ENCODE data around the gene TNS3. TPM values are rescaled to one million over a fixed set of nuclear protein-coding genes. Genes with fewer than 3 reads are reported as not detected.

TNS3 gene
- total RNA-seq, 1 donor from 2014 or later, result 426 TPM

DNA sequence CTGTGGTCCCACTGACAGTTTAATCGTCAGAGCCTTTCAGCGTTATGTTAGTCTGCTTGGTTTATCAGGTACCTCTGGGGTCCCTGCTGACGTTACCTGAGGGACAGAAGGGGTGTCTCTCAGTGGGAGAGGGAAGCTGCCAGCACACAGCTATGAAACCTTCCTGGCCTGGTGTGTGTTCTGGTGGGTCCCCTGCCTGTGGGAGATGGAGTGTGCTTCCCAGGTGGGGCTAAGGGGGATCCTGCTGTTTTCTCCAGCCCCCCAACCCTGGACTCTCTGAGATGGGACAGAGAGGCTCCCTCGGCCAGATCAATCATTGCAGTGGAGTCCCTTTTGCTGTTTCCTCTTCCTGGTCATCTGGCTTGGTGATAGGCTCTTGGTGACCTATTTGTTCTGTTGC lies 308.8 kb downstream of the TNS3 start:
- no peak for DNase-seq (ENCODE audit: low spot score)
- Mint-ChIP-seq H3K4me3 (ENCODE audit: unreplicated experiment) (no peak overlapping the region), H3K36me3 (ENCODE audit: low read depth) (peaks cover 38% of the 10 kb centered on the region), H3K27ac (ENCODE audit: unreplicated experiment) (no peak overlapping the region), H3K9me3 (ENCODE audit: low read depth) (peaks cover 27% of the 10 kb centered on the region), H3K27me3 (ENCODE audit: low read depth) (no peaks in the 10 kb centered on the region), H3K4me1 (ENCODE audit: low read depth) (no peaks in the 10 kb centered on the region)
- TF ChIP-seq, protein P1, sequence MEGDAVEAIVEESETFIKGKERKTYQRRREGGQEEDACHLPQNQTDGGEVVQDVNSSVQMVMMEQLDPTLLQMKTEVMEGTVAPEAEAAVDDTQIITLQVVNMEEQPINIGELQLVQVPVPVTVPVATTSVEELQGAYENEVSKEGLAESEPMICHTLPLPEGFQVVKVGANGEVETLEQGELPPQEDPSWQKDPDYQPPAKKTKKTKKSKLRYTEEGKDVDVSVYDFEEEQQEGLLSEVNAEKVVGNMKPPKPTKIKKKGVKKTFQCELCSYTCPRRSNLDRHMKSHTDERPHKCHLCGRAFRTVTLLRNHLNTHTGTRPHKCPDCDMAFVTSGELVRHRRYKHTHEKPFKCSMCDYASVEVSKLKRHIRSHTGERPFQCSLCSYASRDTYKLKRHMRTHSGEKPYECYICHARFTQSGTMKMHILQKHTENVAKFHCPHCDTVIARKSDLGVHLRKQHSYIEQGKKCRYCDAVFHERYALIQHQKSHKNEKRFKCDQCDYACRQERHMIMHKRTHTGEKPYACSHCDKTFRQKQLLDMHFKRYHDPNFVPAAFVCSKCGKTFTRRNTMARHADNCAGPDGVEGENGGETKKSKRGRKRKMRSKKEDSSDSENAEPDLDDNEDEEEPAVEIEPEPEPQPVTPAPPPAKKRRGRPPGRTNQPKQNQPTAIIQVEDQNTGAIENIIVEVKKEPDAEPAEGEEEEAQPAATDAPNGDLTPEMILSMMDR (IDR thresholded peaks at IDR 0.05), result no peak

GRCh38 chr7:47271749-47272148 lies 310.2 kb downstream of the TNS3 start:
- Mint-ChIP-seq H3K36me3 (ENCODE audit: low read depth) (peaks cover 32% of the 10 kb centered on the region), H3K4me1 (ENCODE audit: low read depth) (peaks cover 11% of the 10 kb centered on the region), H3K4me3 (ENCODE audit: unreplicated experiment) (no peak overlapping the region), H3K27me3 (ENCODE audit: low read depth) (no peaks in the 10 kb centered on the region), H3K9me3 (ENCODE audit: low read depth) (peaks cover 32% of the 10 kb centered on the region), H3K27ac (ENCODE audit: unreplicated experiment) (no peak overlapping the region)
- TF ChIP-seq, protein P1 (IDR thresholded peaks at IDR 0.05), result no peak
- no peak for DNase-seq (ENCODE audit: low spot score)

GRCh38 chr7:47268851-47269836 lies 312.8 kb downstream of the TNS3 start:
- Mint-ChIP-seq H3K36me3 (ENCODE audit: low read depth) (peaks cover 11% of the 10 kb centered on the region), H3K9me3 (ENCODE audit: low read depth) (peaks cover 32% of the 10 kb centered on the region), H3K27ac (ENCODE audit: unreplicated experiment) (no peak overlapping the region), H3K4me1 (ENCODE audit: low read depth) (peaks cover 24% of the 10 kb centered on the region), H3K27me3 (ENCODE audit: low read depth) (no peaks in the 10 kb centered on the region), H3K4me3 (ENCODE audit: unreplicated experiment) (no peak overlapping the region)
- TF ChIP-seq, protein P1 (IDR thresholded peaks at IDR 0.05), result no peak
- no peak for DNase-seq (ENCODE audit: low spot score)

GRCh38 chr7:47267346-47267745 lies 314.6 kb downstream of the TNS3 start:
- Mint-ChIP-seq H3K36me3 (ENCODE audit: low read depth) (peaks cover 9% of the 10 kb centered on the region), H3K4me1 (ENCODE audit: low read depth) (peaks cover 28% of the 10 kb centered on the region), H3K27ac (ENCODE audit: unreplicated experiment) (peak overlapping the region; percentile 85), H3K27me3 (ENCODE audit: low read depth) (no peaks in the 10 kb centered on the region), H3K4me3 (ENCODE audit: unreplicated experiment) (no peak overlapping the region), H3K9me3 (ENCODE audit: low read depth) (peaks cover 28% of the 10 kb centered on the region)
- no peak for DNase-seq (ENCODE audit: low spot score)
- TF ChIP-seq, protein P1 (IDR thresholded peaks at IDR 0.05), result no peak

- DNase-seq (ENCODE audit: low spot score), result no peak
- TF ChIP-seq, protein P1 (IDR thresholded peaks at IDR 0.05), result no peak
- H3K36me3 Mint-ChIP-seq (ENCODE audit: low read depth), result peaks cover 9% of the 10 kb centered on the region
- H3K27me3 Mint-ChIP-seq (ENCODE audit: low read depth), result no peaks in the 10 kb centered on the region
- H3K9me3 Mint-ChIP-seq (ENCODE audit: low read depth), result peaks cover 24% of the 10 kb centered on the region
- peaks cover 28% of the 10 kb centered on the region for H3K4me1 Mint-ChIP-seq (ENCODE audit: low read depth)
- H3K27ac Mint-ChIP-seq (ENCODE audit: unreplicated experiment), result peak overlapping the region; percentile 85
- H3K4me3 Mint-ChIP-seq (ENCODE audit: unreplicated experiment), result no peak overlapping the region
Observed at GRCh38 chr7:47266799-47267198, 315.1 kb downstream of the TNS3 start.

All from chondrocyte (in vitro differentiated cells).